Spleen (tissue), 3 donors: ENCODE measurements around the gene PDE4D.

Experiments
- POLR2A ChIP-seq, 3 donors: fragments of 450-650 bp; IDR thresholded peaks; one replicate each; pipeline ENCODE4 v1.5.1; 2017; ENCODE audit warnings: antibody characterized with exemption in 3 of 3, mild to moderate bottlenecking in 1 of 3
- POLR2AphosphoS5 ChIP-seq, 3 donors: sonication (generic); formaldehyde crosslinking; IDR thresholded peaks; one replicate each; pipeline ENCODE4 v1.5.1; 2017; ENCODE audit warnings: antibody characterized with exemption in 3 of 3

DNA sequence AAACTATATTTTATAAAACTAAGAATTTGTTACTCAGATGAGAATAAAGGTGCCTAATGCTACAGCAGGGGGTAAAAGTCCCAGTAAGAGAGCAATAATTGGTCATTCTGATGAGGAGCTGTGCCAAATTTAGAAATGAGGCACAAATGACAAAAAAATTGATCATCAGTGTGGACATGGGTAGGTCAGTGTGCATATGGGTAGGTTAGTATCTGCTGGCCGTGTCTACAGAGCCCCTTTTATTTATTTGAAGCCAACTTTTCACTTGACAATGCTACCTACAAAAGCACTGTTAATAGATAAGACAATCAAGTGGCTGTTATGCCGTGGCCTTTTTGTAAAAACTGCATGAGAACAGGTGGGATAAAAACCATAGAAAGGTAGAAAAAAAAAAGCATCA, 856.1 kb downstream of the PDE4D start:
- TF ChIP-seq POLR2A (IDR thresholded peaks at IDR 0.05) (no peak), POLR2AphosphoS5 (IDR thresholded peaks at IDR 0.05) (no peak)
